AG08395 (cell line): ENCODE results near the gene NPM3.

ENCODE experiments used
- DNase-seq: peaks from one replicate; pipeline ENCODE4 v3.0.0; 2012; ENCODE audit warnings: mixed read lengths, low spot score

Gene NPM3

DNA sequence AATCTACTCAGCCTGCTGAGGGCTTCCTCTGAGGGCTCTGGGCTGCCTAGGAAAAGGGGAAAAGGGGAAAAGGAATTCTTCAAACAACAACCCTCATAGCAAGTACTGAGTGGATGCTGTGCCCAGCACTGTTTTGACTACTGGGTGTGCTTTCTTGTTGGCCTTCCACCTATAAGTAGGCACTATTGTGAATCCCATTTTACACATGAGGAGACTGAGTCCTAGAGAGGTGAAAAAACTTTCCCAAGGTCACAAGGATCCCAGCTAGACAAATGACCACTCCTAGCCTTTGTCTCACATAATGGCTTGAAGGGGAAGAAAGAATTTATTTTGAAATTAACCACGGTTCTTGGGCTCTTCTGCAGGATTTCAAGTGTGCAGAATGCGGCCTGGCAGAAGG lies 24.4 kb downstream of the NPM3 start:
- DNase-seq, result no peak

DNA sequence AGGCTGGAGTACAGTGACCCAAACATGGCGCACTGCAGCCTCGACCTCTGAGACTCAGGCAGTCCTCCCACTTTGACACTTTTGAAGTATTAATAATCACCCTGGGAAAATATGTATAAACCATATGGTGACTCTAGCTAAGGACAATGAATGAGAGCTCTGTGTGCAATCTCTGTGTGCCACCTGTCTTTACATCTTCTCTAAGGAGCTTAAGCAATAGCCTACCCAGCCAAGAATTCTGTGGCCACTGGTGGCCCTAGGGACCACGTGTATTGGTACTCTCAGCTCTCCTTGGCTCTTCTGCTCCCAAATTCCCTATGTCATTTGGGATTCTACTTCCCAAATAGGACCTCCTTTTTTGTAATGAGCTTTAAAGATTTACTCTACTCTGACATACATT lies 31.0 kb downstream of the NPM3 start:
- no peak for DNase-seq

DNA sequence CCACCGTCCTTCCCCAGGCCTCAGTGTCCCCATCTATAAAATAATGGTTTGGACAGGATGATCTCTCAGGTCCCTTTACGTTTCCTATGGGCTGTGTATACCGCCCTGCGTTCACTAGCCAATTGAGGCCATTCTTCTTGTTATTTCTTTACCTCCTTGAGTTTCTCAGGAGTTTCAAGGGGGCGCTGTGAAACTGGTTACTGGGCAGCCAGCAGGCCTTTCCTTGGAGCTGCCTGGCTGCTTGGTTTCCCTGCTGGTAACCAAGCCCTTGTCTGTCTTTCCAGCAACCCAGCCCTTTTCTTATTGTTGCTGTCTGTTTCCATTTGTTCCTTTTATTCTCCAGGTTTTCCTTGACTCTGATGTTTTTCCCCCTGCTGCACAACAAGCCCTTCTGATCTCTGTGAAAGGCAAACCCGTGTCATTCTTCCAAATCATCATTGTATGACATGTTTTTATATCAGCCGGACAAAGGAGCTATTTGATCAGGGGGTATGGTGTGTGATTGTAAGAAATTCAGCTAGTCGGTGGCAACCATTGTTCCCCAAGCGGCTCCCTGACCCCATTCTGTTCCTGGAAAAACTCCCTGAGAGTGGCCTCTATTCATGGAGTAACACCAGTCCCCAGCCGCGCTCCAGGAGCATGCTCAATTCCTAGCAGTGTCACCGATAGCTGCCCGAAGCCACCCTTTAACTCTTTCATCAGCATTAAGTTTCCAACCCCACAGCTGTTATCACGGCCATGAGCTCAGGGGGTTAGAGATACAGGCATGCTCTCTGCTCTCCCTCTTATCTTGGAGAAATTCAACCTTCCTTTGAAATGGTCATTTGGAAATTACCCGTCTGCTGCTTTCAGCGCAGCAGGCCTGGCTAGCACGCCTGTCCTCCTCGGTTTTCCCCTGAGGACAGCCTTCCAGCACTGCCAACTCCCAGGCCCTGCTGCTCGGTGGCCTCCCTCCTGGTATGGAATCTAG lies 33.9 kb downstream of the NPM3 start:
- DNase-seq, result no peak

DNA sequence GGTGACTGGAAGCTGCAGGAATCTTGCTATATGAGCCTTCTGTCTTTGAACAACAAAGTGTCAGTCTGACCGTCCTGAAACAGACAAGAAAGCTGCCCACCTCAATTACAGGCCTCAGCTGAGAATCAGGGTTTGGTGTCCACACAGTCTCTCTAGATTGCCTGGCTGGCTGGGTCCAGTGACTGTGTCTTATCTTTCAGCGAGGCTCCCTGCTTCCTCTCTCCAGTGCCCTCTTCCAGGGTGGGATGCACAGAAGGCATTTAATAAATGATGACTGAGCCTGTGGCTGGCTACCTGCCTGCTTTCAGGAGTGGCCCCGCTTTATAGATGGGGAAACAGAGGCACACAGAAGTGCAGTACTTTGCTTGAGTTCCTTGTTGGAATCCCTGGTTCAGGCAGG lies 34.8 kb downstream of the NPM3 start:
- no peak for DNase-seq

DNA sequence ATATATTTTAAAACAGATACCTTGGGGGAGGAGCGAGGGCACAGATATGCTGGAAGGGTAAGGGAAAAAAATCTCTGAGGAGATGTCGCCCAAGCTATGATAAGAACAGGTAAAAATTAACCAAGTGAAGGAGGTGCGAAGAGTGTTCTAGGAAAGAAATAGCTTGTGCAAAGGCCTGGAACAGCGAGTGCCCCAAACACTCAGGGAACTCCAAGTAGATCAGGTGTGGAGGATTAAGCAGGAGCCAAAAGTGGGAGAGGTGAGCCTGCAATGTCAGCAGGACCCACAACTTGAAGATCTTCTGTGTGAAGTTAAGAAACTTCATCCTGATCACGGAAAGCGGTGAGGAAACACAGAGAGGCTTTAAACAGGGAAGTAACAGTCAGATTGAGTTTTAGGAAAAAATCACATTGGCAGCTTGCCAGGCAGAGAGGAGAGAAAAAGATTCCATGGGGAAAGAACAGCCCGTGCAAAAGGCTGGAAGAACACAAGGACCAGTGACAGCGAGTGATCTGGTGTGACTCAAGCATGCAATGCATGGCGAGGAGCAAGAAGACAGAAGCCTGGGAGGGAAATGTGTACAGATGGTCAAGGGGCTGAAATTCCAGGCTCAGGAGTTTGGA lies 38.1 kb downstream of the NPM3 start:
- DNase-seq, result no peak

DNA sequence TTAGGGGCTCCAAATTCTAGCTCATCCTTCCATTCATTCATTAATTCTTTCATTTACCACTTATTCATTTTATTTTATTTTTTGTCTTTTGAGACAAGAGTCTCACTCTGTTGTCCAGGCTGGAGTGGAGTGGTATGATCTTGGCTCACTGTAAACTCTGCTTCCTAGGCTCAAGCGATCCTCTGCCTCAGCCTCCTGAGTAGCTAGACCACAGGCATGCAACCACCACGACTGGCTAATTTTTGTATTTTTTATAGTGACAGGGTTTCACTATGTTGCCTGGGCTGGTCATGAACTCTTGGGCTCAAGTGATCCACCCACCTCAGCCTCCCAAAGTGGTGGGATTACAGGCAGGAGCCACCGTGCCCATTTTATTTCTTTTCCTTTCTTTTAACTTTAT lies 39.0 kb downstream of the NPM3 start:
- DNase-seq, result no peak

DNA sequence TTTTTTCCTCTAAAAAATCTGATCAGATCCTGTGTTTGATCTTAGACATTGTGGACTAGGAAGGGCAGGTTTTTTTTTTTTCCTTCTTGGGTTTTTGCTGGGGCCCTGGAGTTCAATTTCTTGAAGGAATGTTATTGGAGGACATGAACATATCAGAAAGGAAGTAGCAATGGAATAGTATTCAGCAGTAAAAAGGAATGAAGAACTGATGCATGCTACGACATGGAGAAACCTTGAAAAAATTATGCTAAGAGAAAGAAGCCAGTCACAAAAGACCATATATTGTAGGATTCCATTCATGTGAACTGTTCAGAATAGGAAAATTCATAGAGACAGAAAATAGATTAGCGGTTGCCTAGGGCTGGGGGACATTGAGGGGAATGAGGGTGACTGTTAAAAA lies 41.3 kb downstream of the NPM3 start:
- DNase-seq, result no peak

DNA sequence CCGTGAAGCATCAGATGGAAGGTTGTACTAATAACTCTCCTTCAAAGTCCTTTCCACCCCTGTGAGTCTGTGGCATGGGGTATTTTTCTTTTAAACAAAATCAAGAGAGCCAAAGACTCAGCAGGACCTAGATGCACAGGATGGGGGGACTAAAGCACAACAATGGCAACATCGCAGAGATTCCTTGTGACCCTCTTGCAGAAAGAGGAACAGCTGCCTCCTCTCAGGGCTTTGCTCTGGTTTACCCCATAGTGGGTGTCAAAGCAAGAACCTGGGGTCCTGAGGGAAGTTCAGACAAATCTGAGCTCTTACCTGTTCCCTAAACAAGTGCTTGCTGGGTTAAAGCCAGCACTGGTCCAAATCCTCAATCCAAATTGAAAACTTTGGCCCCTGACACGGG lies 46.6 kb downstream of the NPM3 start:
- DNase-seq, result no peak

DNA sequence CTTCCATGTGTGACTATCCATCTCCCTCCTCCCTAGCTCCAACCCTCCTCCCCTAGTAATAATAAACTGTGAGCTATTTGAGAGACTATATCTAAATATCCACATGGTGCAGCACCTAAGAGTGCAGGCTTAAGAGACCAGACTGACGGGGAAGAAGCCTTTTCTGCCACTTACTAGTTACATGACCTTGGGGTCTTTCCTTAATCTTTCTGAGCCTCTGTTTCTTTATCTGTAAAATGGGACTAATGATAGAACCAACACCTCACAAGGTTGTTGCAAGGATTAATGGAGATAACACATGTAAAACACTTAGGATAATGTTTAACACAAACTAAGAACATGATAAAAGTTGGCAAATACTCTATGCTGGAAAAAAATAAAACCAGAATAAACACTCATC lies 51.1 kb downstream of the NPM3 start:
- DNase-seq, result no peak
